ACHN (cell line): ENCODE results near the gene HILPDA.
"Not testable (repeated sequence)": the region's sequence is repeated elsewhere in the genome, so short reads cannot be mapped to it uniquely, and the experiment has no call there.

ENCODE experiments used
- DNase-seq: peaks from one replicate; pipeline ENCODE4 v3.0.0-alpha.2; 2015
- in situ Hi-C: cut with HindIII; loops from 2 replicates; pipeline ENCODE4 v1.10.0; 2017; ENCODE audit warnings: low sequenced_read_pairs, low pct_ligation_motif_present, low pct_unique_long_range_greater_than_20kb

Gene HILPDA

DNA sequence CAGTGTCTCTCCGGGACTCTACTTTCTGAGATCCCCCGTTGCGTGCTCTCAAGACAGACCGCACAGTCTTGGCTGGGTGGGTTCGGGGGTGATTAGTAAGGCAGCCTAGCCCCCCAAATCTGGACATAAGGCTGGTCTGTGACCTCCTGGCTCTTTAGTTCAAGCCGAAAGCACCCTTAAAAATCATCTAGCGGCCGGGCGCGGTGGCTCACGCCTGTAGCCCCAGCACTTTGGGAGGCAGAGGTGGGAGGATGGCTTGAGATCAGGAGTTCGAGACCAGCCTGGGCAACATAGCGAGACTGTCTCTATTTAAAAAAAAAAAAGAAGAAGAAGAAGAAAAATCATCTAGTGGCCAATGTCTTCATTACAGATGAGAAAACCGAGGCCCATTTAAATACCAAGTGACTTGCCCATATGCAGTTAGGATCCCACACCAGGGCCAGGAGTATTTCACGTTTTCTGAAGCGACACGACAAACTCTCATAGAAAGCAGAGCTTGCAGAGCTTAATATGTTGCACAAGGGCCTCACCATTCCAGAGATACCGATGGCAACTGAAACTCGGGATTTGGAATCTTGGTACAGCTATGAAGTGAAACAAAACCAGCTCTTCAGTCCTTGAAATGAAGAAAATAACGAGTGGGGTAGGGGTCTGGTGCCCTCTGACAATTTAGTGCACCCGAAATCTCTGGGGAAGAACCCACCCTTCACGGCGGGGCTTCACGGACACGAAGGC lies 703 bp upstream of the HILPDA start:
- in situ Hi-C loops: no loop called here
- DNase-seq: peak; percentile 32

DNA sequence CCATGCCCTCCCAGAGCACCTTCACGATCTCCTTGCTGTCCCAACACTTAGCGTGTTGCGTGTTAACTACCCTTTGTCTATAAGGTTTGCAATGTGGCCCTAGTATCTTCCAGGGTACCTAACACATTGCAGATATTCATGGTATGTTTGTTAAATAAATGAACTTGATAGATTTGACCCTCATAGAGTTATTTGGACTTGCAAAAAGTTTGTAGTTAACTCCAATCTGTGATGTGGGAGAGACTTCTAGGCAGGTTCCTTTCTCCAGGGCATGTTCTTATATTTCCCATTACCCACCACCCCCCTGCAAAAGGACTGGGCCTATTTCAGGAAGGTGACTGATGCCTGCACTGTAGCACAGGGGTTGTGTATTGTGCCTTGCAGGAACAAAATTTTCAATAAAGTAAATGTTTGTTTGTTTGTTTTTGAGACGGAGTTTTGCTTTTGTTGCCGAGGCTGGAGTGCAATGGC lies 612 bp downstream of the HILPDA start:
- in situ Hi-C loops: no loop called here
- DNase-seq: no peak

DNA sequence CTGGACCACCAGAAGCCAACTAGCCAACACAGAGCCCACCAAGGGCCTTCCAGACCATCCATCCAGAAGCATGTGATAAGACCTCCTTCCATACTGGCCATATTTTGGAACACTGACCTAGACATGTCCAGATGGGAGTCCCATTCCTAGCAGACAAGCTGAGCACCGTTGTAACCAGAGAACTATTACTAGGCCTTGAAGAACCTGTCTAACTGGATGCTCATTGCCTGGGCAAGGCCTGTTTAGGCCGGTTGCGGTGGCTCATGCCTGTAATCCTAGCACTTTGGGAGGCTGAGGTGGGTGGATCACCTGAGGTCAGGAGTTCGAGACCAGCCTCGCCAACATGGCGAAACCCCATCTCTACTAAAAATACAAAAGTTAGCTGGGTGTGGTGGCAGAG lies 1.7 kb downstream of the HILPDA start:
- in situ Hi-C loops, DNase-seq: not testable (repeated sequence)

DNA sequence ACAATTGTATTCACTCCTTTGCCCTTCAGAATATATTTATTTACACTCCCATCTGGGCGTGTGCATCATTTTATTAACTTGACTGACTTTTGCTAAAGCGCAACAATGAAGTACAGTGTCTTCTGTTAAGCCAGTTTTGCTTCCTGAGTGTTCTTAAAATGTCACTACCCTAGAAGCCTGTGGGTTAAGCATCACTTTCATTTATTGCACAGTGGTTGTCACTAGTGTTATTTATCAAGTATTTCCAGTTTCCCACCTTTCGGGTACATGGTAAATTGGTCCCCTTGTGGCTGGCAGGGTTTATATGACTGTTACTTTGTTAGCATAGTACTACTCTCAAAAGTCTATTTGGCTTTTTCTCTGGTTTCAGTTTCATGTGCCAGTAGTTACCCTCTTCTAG lies 3.3 kb downstream of the HILPDA start:
- no peak for DNase-seq

DNA sequence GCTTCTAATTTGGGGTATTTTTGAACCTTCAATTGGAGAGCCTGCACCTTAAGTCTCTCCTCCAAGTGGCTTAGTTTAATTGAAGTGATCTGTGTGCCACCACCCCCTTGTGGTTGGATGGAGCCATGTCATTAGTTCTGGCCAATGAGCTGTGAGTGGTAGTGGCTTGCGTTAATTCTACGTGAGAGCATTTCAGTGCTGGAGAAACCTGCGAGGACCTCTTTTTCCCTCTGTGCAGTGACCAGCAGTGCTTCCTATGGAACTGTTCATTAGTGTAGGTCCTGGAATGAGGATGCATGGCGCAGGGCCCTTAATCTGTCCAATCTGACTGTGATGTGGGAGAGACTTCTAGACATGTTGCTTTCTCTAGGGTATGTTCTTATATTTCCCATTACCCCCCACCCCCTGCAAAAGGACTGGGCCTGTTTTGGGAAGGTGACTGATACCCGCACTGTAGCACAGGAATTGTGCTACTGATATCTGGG lies 3.8 kb downstream of the HILPDA start:
- in situ Hi-C loops: no loop called here
- peak; percentile 80 for DNase-seq

More for the DNA sequence above, 3.3 kb downstream of the HILPDA start:
- in situ Hi-C loops: no loop called here

DNA sequence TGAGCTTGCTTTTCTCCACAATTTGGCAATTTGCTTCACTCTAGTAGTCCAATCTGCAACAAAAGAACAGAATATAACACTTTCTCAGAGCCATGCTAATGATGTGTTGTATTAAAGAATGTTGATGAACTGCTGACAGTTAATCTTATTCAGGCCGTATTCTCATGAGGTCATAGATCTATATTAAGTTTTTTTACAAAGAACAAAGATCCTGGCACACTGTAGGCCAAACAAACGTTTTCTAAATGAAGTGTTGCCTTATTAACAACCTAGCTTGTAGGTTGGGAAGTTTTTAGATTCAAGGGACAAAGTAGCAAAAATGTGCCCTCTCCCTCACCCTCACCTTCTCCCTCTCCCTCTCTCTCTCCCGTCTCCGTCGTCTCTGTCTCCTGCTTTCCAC lies 6.8 kb downstream of the HILPDA start:
- in situ Hi-C loops: no loop called here
- no peak for DNase-seq

DNA sequence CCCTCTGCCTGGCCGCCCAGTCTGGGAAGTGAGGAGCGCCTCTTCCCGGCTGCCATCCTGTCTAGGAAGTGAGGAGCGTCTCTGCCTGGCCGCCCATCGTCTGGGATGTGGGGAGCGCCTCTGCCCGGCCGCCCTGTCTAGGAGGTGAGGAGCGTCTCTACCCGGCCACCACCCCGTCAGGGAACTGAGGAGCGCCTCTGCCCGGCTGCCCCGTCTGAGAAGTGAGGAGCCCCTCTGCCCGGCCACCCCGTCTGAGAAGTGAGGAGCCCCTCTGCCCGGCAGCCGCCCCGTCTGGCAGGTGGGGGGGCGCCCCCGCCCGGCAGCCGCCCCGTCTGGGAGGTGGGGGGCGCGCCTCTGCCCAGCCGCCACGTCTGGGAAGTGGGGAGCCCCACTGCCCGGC lies 7.7 kb downstream of the HILPDA start:
- DNase-seq, in situ Hi-C loops: not testable (repeated sequence)

DNA sequence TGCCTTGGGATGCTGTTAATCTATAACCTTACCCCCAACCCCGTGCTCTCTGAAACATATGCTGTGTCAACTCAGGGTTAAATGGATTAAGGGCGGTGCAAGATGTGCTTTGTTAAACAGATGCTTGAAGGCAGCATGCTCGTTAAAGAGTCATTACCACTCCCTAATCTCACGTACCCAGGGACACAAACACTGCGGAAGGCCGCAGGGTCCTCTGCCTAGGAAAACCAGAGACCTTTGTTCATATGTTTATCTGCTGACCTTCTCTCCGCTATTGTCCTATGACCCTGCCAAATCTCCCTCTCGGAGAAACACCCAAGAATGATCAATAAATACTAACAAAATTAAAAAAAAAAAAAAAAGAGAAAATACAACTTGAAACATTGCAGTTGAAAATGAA lies 8.3 kb downstream of the HILPDA start:
- in situ Hi-C loops, DNase-seq: not testable (repeated sequence)

DNA sequence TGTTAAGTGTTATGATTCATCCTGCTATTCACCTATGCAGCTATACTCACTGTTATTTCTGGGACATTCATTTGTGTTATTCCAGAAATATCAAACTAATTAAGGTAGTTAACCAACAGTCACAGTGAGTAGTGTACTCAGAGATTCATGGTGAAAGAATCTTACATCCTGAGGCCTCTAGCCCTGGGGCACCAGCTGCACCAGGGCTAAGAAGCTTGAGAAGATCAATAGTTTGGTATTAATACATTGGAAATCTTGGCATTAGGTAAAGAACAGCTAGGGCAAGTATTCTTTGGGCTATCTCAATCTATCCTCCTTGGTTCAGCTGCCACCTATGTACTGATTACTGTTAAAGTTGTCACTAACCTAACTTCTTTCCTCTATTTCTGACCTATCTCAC lies 11.2 kb downstream of the HILPDA start:
- DNase-seq, in situ Hi-C loops: not testable (repeated sequence)

DNA sequence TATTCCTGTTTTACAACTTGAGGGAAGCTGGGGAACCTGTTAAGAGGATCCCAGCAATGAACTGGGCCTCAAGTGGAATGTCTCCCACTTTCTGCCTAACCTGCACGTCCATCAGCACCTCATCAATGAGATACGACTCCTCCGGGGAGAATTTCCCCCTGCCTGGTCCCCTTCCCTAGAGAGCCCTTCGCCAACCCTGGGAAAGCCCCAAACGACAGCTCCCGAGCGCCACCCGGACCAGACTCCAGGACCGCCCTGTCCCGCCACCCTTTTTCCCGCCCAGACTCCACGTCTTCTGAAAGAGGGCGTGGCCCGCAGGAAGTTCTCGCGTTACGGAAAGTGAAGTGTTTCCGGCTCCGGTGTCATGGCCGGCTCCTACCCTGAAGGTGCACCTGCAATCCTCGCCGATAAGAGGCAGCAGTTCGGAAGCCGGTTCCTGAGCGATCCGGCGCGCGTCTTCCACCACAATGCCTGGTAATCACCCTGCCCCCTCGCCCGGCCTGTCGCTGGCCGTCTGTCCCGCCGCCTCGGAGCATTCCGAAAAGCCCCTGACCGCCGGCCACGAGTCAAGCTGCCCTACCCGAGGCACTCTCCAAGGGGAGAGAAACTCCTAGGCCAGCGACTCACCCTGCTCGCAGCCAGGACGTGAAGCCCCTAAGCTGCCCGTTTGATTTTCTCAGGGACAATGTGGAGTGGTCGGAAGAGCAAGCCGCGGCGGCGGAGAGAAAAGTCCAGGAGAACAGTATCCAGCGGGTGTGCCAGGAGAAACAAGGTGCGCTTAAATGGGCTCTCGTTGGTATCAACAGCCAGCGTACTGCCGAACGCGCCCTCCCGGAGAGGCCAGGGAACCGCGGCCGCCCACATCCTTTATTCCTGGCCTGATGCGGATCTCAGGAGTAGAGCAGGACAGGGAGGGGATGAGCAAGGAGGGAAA lies 21.0 kb downstream of the HILPDA start, which contains the start of gene METTL2B:
TSS of gene METTL2B (plus strand) at position 347 of the 934 bp plus-strand sequence. CDS start at position 365, 18 bp downstream.
- in situ Hi-C loops: not testable (repeated sequence)
- peak; percentile 99 for DNase-seq

DNA sequence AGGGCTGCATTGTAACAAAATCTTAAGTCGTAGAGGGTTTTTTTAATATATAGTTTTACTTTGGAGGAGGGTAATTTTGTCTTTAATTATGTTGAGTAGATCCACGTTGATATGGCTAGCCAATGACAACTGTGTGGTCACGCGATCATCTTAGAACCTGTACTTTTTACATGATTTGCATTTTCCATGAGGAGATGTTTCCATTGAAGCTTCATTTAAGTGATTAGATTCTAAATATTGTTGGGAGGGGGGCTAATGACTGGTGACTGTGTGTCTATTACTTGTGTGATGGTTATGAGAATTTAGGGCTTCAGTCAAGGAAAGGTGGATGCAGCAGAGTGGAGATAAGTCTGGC lies 21.6 kb downstream of the HILPDA start:
- in situ Hi-C loops, DNase-seq: not testable (repeated sequence)

DNA sequence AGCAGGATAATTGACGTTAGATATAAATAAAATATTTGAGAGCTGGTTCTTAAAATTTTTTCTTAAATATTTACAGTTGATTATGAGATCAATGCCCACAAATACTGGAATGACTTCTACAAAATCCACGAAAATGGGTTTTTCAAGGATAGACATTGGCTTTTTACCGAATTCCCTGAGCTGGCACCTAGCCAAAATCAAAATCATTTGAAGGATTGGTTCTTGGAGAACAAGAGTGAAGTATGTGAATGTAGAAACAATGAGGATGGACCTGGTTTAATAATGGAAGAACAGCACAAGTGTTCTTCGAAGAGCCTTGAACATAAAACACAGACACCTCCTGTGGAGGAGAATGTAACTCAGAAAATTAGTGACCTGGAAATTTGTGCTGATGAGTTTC lies 23.4 kb downstream of the HILPDA start:
- in situ Hi-C loops, DNase-seq: not testable (repeated sequence)

DNA sequence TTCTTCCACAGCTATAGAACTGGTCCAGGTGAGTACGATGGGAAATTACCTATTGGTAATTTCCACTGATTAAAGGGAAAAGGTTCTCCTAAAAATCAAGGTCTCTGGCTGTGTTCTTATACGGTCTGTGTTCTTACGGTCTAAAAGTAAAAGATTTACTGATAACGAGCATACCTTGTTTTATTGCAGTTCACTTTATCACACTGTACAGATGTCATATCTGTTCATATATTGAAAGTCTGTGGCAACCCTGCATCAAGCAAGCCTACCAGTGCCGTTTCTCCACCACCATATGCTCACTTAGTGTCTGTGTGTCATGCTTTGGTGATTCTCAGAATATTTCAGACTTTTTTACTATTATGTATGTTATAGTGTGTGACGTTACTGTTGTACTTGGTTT lies 32.5 kb downstream of the HILPDA start:
- in situ Hi-C loops, DNase-seq: not testable (repeated sequence)

DNA sequence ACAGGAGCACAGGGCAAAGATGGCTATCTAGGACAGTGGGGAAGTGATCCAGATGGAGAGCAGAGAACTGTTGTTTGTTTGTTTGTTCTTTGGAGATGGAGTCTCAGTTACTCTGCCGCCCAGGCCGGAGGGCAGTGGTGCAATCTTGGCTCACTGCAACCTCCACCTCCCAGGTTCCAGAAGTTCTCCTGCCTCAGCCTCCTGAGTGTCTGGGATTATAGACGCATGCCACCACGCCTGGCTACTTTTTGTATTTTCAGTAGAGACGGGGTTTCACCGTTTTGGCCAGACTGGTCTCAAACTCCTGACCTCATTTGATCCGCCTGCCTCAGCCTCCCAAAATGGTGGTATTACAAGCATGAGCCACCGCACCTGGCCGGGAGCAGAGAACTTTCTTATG lies 41.7 kb downstream of the HILPDA start:
- in situ Hi-C loops: no loop called here
- DNase-seq: no peak

DNA sequence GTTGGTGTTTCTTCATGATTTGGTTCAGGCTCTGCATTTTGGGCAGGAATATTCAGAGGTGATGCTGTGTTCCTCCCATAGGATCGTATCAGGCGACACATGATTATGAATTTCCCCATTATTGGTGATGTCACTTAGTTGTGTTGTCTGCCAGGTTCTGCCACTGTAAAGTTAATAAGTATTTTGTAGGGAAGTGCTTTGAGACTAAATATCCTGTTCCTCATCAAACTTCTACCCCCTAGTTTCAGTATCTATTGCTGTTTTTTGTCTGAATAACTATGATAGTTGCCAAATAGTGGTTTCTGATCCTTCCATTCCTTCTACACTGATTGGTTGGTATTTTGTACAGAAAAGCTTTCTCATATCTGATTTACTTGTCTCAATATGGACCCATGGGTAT lies 49.7 kb downstream of the HILPDA start:
- in situ Hi-C loops: not testable (repeated sequence)

DNA sequence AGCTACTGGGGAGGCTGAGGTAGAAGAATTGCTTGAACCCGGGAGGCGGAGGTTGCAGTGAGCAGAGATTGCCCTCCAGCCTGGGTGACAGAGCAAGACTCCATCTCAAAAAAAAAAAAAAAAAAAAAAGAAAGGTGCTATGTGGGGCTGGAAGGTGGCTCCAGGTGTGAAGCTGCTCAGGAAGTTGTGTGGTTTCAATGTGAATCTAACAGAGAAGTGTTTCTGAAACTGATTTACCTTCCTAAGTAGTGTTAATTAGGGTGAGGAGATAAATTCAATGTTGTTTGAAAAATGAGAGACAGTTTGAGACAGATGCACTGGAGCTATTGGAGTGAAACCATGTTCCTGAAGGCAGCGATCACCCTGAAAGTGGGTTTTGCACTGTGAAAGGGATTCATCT lies 51.1 kb downstream of the HILPDA start:
- in situ Hi-C loops, DNase-seq: not testable (repeated sequence)

More for the DNA sequence above, 49.7 kb downstream of the HILPDA start:
- not testable (repeated sequence) for DNase-seq

DNA sequence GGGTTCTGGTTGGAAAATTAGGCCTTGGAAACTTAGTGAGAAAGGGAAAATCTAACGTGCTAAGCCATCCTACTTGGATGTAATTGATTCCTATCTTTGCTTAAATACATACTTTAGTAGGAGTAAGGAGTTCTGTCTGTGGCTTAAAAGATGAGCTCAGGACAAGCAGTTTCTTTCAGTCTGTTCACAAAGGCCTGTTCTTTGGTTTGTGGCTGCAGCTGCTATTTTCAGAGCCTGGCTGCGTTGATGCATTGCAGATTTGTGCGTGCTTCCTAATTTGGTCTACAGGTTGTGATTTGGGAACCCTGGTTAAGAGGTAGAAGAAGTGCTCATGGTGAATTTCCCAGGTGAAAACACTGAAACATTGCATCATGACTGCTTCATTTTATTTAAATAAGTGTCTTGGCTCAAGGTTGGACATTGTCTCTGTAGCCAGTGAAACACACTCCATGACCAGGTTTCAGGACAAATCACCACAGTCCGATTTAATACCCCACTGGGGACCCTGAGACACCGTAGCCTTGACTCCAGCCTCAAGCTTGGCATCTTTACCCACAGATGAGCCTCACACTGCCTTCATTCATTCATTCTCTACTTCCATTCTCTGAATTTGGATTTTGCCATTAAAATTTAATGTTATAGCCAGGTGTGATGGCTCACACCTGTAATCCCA lies 51.8 kb downstream of the HILPDA start:
- DNase-seq, in situ Hi-C loops: not testable (repeated sequence)
